ENCODE results near the gene CEP112.

- TF ChIP-seq POLR2AphosphoS5 (IDR thresholded peaks at IDR 0.05; ENCODE audit: low read depth, low read length), result no peak
- TF ChIP-seq POLR2A (IDR thresholded peaks at IDR 0.05; ENCODE audit: low read depth, low read length), result no peak
- no peak for TF ChIP-seq POU2F2 (IDR thresholded peaks at IDR 0.05; ENCODE audit: low read depth, low read length)
Observed at GRCh38 chr17:65926599-65926998, 265.3 kb downstream of the CEP112 start.

Data from GM12891 (cell line).